Effector CD8-positive, alpha-beta T cell (primary cell): ENCODE data around the gene GPR31.

Experiments
- DNase-seq: peaks from one replicate; lab custom pipeline; 2025; lab: John Stamatoyannopoulos, UW

GPR31 gene

DNA sequence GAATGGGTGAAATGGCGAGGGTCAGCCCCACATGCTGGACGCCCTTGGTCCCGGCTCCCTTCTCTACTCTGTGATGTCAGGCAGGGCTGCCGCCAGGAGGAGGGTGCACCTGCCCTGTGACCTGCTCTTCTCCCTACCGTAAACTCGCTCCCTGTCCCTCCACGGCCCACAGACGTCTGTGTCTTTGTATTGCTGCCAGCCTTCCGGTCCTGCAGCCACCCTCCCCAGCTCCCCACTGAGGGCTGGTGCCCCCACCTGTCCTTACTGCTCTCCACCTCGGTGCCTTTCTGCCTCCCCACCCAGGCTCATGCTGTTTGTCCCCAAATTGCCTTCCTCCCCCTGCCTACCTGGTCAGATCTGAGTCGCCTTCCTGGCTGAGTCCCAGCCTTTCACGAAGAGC is 38.9 kb downstream of the GPR31 start:
- DNase-seq: no peak

DNA sequence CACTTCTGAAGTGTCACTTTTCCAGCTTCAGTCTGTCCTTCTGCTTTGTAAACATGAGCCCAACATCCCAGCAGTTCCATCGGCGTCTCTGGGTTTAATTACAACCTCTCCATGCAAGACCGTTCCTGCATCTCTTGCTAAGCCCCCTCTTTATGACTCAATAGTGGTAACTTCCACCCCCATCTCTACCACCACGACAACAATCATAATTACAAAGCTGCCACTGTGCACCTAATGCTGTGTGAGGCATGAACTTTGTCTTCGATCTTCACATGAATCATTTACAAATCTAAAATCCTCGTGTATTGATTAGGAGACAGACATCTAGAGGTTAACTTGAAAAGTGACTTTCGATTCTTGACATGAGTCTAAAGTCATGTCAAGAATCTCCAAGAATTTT is 39.8 kb downstream of the GPR31 start:
- DNase-seq: no peak

DNA sequence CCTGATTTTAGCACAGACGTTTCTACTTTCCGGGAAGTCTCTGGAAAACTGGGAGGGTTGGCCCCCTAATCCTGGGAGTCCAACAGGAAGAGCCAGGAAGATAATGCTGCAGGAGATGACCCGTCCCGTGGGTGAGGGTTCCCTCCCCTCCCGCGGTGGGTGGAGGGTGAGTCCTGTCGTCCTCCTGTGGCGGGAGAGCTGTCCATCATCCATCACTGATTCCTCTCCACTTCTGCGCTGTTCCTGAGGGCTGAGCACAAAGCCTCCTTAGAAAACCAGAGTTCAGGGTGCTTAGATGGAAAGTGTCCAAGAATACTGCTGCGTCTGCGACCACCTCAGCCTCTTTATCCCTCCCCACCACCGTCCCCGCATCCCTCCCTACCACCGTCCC is 40.9 kb downstream of the GPR31 start:
- DNase-seq: no peak

DNA sequence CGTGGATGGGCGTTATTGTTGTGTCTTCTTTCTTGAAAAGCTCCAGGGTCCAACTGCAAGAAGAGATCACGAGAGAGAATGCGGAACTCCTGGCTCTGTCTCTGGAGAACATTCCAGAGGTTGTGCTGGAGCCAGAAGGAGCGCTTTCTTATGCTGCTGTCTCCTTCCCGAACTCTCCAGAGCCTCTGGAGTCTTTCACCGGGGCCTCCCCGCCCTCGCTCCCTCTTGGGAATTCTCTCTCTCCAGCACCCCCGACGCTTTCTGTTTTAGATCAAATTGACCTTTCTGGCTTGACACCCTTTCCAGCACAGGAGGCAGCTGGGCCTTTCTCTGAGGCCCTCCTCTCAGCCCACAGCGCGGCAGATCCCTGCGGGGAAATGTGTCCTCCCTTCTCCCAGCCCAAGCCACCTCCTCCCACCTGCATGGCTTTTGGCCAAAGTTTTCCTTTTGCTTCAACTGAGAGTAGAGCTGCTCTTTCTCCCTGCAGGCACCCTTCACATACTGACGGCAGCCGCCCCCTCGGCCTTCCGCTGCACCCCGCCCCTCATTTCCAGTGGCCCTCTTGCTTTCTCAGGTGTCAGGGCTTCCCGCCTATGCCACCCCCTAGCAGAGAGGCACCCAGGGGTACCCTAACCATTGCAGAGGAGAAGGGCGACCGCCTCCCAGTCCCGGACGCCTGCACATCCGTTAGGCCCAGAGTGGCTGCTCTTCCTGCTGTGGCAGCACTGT is 41.5 kb downstream of the GPR31 start:
- DNase-seq: no peak

GRCh38 chr6:167115054-167115453 is 42.7 kb downstream of the GPR31 start:
- DNase-seq: no peak

- no peak for DNase-seq
Observed at GRCh38 chr6:167113935-167114910, 43.6 kb downstream of the GPR31 start.

GRCh38 chr6:167113047-167113754 is 44.6 kb downstream of the GPR31 start:
- no peak for DNase-seq

DNA sequence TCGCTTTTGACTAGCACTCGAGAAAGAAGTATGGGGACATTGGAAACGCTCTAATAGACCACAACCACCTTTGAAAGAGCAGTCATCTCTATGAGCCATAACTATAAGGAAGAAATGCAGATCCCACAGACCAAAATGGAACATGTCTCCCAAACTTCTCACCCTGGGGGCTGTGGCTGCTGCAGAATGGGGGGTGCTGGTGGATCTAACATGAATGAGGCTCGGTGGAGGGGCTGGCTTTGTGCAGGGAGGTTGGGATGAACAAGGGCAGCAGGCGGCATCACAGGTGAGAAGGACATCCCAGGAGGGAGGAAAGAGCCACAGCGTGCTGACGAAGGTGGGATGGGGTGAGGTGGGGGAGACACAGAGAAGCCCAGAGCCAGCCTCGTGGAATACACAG is 45.4 kb downstream of the GPR31 start:
- DNase-seq: no peak

DNA sequence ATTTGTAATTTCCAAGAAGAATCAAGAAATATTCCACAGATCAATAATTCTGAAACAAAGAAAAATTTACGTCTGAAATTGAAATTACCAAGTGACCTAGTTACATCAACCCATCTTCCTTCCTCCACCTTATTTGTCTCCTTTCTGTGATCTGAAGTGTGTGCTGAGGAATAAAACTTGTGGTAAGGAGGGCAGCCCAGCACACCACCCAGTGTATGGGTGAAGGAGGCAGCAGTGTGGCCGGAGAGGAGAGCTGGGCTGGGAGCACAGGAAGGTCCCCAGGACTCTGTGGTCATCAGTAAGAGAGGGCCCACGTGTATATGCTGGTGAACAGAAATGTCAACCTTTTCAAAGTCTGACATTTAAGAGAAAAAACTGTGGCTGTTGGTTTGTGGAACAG is 46.2 kb downstream of the GPR31 start:
- no peak for DNase-seq

DNA sequence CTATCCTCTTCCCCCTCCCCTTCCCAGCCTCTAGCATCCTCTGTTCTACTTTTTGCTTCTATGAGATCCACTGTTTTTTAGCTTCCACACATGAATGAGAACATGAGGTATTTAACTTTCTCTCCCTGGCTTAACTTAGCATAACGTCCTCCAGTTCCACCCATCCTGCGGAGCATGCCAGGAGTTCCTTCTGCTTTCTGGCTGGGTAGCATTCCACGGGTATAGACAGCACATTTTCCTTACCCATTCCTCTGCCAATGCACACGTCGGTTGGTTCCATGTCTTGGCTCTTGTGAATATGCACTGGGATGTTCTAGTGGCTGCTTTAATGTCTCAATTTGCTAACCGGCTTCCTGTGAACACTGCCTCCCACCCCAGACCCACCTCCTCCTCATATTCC is 48.1 kb downstream of the GPR31 start:
- DNase-seq: no peak

DNA sequence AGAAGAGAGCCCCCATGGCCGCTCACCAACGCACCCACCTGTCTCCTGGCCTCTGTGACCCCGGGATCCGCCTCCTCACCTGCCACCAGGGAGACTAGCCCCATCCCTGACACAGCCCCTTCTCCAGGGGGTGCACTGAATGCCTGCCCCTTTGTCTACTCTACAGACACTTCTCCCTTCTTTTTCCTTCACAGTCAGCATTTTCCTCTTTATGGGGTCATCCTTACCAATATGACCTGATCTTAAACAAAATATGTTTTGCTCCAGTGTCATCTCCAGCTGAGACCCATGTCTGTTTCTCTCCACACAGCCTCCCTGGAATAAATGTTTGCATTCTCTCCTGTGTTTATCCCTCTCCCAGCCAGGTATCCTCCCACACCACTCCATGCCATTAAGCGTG is 49.5 kb downstream of the GPR31 start:
- no peak for DNase-seq

GRCh38 chr6:167107787-167108186 is 50.0 kb downstream of the GPR31 start:
- no peak for DNase-seq

GRCh38 chr6:167106406-167106805 is 51.4 kb downstream of the GPR31 start:
- no peak for DNase-seq
